Retinal pigment epithelial cell (primary cell): ENCODE results near the gene VIT.

Experiments
- DNase-seq: peaks from one replicate; pipeline ENCODE4 v3.0.0-alpha.2; 2010; ENCODE audit warnings: low read depth
- H3K4me3 ChIP-seq: 2 replicates; pipeline ENCODE4 v1.5.1; 2011; ENCODE audit warnings: mild to moderate bottlenecking, low read length, control low read depth, moderate library complexity
- TF ChIP-seq, protein P1 (sequence below): conservative IDR thresholded peaks from 2 replicates; pipeline ENCODE4 v1.5.1; 2011; ENCODE audit warnings: low read depth, low read length, control low read depth, inconsistent platforms

VIT gene

DNA sequence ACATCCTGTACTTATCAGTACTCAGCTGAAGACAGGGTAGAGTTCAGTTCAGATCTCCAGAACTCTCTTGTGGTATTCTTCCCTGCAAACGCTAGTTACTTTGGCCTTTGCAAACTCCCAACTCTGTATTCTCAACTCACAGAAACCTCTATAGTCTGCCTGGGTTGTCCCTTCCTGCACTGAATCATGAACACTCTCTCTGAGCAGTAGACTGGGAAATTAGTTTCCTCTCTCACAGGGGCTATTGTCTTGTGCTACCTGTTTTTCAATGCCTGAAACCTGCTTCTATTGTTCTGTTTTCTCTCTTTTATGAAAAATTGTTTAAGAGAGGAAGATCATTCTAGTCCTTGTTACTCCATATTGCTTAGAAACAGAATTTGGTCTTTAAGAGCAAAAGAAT, 134.7 kb downstream of the VIT start:
- H3K4me3 ChIP-seq, result no peak overlapping the region
- DNase-seq, result no peak
- TF ChIP-seq, protein P1, sequence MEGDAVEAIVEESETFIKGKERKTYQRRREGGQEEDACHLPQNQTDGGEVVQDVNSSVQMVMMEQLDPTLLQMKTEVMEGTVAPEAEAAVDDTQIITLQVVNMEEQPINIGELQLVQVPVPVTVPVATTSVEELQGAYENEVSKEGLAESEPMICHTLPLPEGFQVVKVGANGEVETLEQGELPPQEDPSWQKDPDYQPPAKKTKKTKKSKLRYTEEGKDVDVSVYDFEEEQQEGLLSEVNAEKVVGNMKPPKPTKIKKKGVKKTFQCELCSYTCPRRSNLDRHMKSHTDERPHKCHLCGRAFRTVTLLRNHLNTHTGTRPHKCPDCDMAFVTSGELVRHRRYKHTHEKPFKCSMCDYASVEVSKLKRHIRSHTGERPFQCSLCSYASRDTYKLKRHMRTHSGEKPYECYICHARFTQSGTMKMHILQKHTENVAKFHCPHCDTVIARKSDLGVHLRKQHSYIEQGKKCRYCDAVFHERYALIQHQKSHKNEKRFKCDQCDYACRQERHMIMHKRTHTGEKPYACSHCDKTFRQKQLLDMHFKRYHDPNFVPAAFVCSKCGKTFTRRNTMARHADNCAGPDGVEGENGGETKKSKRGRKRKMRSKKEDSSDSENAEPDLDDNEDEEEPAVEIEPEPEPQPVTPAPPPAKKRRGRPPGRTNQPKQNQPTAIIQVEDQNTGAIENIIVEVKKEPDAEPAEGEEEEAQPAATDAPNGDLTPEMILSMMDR, result no peak

DNA sequence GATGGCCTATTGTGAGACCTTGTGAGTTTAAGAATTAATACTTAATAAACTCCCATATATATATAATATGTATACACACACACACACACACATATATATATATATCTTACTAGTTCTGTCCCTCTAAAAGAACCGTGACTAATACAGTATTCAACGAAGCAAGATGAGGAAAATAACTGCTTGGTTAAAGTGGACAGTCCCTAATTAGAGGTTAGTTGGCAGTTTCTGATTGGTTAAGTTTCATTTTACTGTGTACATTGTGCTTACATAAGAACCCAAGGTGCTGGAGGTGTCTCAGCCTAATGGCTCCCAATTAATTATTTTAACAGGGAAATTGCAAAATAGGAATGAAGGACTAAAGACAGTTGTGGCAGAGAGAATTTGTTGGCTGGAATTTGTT, 137.7 kb downstream of the VIT start:
- no peak overlapping the region for H3K4me3 ChIP-seq
- TF ChIP-seq, protein P1, result no peak
- no peak for DNase-seq

DNA sequence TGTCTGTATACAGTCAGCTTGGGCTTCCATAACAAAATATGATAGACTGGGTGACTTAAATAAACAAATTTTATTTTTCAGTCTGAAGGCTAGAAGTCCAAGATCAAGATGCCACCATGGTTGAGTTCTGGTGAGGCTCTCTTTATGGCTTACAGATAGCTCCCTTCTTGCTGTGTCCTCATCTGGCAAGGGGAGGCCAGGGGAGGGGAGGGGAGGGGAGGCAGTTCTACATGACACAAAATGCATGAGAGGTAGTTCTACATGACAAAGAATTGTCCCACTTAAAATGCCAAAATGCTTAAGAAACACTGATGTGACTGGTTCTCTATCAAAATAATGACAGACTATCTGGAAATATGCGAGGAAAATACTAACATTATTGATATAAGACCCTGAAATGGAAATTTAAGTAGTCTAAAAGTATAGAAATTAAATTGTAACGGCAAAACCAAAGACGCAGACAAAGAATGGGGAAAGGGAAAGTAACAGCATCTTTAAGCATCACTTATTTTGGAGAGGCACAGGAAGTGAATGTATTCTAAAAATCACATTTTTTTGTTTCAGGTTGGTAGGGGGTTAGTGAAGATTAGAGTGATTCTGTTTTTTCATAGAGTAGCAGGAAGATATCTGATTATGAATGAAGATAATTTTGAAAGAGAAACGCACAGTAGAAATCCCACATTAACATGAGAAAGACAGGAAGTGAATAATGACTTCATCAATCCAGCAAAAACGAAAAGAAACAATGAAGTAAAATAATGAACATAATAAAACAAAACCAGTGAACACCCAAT, 138.4 kb downstream of the VIT start:
- H3K4me3 ChIP-seq, result no peak overlapping the region
- TF ChIP-seq, protein P1, result no peak
- no peak for DNase-seq

DNA sequence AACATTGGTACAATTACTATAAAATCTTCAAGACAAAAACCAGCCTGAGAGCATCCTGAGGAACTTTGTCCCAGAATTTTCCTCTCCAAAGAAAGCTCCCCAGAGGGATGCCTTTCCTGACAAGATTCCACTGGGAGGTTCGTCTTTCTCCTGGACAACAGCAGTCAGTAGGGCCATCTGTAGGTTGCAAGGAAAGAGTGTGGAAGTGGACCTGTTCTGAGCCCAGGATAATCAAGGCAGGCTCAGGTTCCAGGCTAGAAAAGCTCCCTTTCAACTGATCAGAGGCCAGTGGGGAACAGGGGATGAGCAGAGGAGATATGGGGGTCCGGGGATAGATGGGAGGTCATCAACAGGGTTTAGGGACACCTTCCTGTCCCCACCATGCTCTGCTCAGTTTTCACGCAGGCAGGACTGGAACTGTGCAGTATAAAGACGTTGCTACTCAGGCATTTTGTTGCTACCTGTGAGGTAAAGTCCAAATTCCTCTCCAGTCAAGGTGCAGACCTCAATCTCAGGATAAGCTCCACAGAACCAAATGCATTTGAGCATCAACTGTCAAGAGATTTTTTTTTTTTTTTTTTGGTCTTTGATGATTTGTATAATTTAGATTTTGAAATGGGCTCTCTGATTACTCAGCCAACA, 143.6 kb downstream of the VIT start:
- TF ChIP-seq, protein P1, result no peak
- H3K4me3 ChIP-seq, result no peak overlapping the region
- DNase-seq, result no peak

DNA sequence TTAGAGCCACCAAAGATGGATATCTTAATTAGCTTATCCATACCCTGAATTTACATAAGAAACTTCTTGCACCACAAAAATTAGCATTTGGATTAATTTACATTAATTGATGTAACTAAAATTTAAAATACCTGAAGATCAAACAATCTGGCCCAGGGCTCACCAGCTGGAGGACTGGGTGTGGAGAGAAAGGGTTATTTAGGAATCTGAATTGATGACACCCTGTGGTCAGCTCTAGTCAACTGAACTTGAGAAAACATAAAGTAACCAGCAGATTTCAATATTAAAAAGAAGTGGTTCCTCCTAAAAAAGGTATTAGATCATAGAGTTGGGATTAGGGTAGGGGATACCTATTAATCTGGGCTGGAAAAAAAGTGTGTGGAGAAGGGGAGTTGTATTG, 147.3 kb downstream of the VIT start:
- no peak overlapping the region for H3K4me3 ChIP-seq
- TF ChIP-seq, protein P1, result no peak
- no peak for DNase-seq

DNA sequence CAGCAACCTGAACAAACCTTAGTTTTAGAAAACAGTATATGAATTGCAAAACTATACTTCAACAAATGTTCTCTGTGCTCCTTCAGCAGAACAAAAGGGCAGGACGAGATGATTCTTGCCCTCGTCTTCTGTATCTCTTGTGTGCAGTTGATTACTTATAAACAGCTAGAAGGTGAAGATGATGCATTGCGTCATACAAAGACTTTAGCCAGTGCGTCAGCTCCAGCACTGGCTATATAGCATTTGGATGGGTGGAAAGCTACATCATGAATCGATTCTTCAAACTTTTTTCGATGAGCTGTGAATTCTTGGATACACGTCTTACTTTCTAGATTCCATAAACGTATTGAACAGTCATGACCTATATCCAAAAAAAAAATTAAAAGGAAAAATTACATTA, 152.8 kb downstream of the VIT start:
- TF ChIP-seq, protein P1, result no peak
- no peak overlapping the region for H3K4me3 ChIP-seq
- DNase-seq, result no peak

DNA sequence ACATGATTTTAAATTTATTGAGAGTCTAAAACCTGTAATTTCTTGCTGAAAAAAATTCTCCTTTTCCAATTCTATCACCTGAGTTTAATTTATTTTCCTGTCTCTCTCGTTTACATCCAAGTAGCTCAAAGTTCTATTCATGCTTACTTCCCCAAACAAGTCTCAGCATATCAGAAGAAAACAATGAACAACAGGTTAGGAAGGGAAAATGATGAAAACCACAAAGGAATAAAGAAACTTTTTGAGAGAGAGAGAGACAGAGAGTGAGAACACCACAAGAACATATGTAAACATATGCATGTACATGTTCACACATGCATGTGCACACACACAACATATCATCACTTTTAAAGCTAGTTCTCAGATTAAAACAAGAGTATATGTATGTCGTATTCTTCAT, 157.7 kb downstream of the VIT start:
- TF ChIP-seq, protein P1, result no peak
- DNase-seq, result no peak
- H3K4me3 ChIP-seq, result no peak overlapping the region
